ENCODE measurements around the gene HELZ.
"Not testable (repeated sequence)": the region's sequence is repeated elsewhere in the genome, so short reads cannot be mapped to it uniquely, and the experiment has no call there.

The HELZ gene

GRCh38 chr17:67270416-67270815 lies 25.4 kb upstream of the HELZ start:
- DNase-seq (ENCODE audit: low spot score), result no peak

- no peak for DNase-seq (ENCODE audit: low spot score)
Observed at GRCh38 chr17:67266496-67266895, 21.5 kb upstream of the HELZ start.

GRCh38 chr17:67265436-67266019 lies 20.5 kb upstream of the HELZ start:
- DNase-seq (ENCODE audit: low spot score), result no peak

GRCh38 chr17:67262435-67263117 lies 17.6 kb upstream of the HELZ start:
- DNase-seq (ENCODE audit: low spot score), result no peak

GRCh38 chr17:67260170-67260987 lies 15.4 kb upstream of the HELZ start:
- DNase-seq (ENCODE audit: low spot score), result no peak

- peak; percentile 20 for DNase-seq (ENCODE audit: low spot score)
Observed at GRCh38 chr17:67258821-67259468, 13.9 kb upstream of the HELZ start.

- no peak for DNase-seq (ENCODE audit: low spot score)
Observed at GRCh38 chr17:67256075-67256732, 11.2 kb upstream of the HELZ start.

GRCh38 chr17:67253384-67253783 lies 8.4 kb upstream of the HELZ start:
- no peak for DNase-seq (ENCODE audit: low spot score)

GRCh38 chr17:67251586-67251985 lies 6.6 kb upstream of the HELZ start:
- not testable (repeated sequence) for DNase-seq (ENCODE audit: low spot score)

GRCh38 chr17:67248291-67248690 lies 3.3 kb upstream of the HELZ start:
- no peak for DNase-seq (ENCODE audit: low spot score)

- DNase-seq (ENCODE audit: low spot score), result no peak
Observed at GRCh38 chr17:67247416-67247900, 2.5 kb upstream of the HELZ start.

GRCh38 chr17:67246653-67247415 lies 1.8 kb upstream of the HELZ start:
- DNase-seq (ENCODE audit: low spot score), result peak; percentile 47

GRCh38 chr17:67246403-67246652 lies 1.3 kb upstream of the HELZ start:
- no peak for DNase-seq (ENCODE audit: low spot score)

- peak; percentile 27 for DNase-seq (ENCODE audit: low spot score)
Observed at GRCh38 chr17:67245694-67246402, 852 bp upstream of the HELZ start.

- DNase-seq (ENCODE audit: low spot score), result no peak
Observed at GRCh38 chr17:67244431-67245072, 444 bp downstream of the HELZ start.

GRCh38 chr17:67243284-67243683 lies 1.7 kb downstream of the HELZ start:
- no peak for DNase-seq (ENCODE audit: low spot score)

- DNase-seq (ENCODE audit: low spot score), result no peak
Observed at GRCh38 chr17:67241719-67242341, 3.2 kb downstream of the HELZ start.

GRCh38 chr17:67239597-67239996 lies 5.4 kb downstream of the HELZ start:
- no peak for DNase-seq (ENCODE audit: low spot score)

- DNase-seq (ENCODE audit: low spot score), result no peak
Observed at GRCh38 chr17:67238991-67239390, 6.0 kb downstream of the HELZ start.

GRCh38 chr17:67232441-67232840 lies 12.6 kb downstream of the HELZ start:
- no peak for DNase-seq (ENCODE audit: low spot score)
